HepG2 (cell line): ENCODE data around the gene RASA1. TPM values are rescaled to one million over a fixed set of nuclear protein-coding genes. Genes with fewer than 3 reads are reported as not detected.

Experiments used
- ATAC-seq: fragments of 200-7000 bp; cut with Tn5 transposase; 3 replicates; pipeline ENCODE4 v1.9.1; 2020; ENCODE audit warnings: mild to moderate bottlenecking, moderate library complexity
- BruUV-seq: library from RNA; stranded (reverse); fragments of 400-500 nt; replicated peaks from 2 replicates; lab custom pipeline; 2021; lab: Mats Ljungman, UMichigan
- CTCF ChIA-PET: fragments of 300-600 bp; formaldehyde crosslinking; extraction: SDS; loops from one replicate; lab custom pipeline; 2021; ENCODE audit warnings: low total read pairs, inconsistent platforms, low intra/inter-chr PET ratio; lab: Yijun Ruan, JAX
- POLR2A ChIA-PET: fragments of 350-600 bp; sonication (Branson Sonifier 250); formaldehyde crosslinking; loops from one replicate; lab custom pipeline; 2020; ENCODE audit warnings: antibody characterized with exemption, inconsistent platforms; lab: Yijun Ruan, JAX
- DNase-seq: peaks from one replicate; pipeline ENCODE4 v3.0.0-alpha.2; 2015; ENCODE audit warnings: low spot score
- FAIRE-seq: peaks from 3 replicates; lab custom pipeline; 2011; peaks lifted over from hg19 to GRCh38; lab: Jason Lieb, UNC
- H2AFZ ChIP-seq: one replicate; pipeline ENCODE4 v1.6.1; 2011; ENCODE audit warnings: low read length, inconsistent platforms
- H3K27ac ChIP-seq: fragments of 300-600 bp; 3 replicates; pipeline ENCODE4 v1.8.0; 2011; ENCODE audit warnings: mixed run types, mild to moderate bottlenecking, mixed read lengths, low read length, inconsistent platforms; ENCODE audit not compliant: insufficient read depth; ENCODE audit errors: extremely low read length
- H3K27me3 ChIP-seq, 2 experiments: fragments of 200-600 bp in 1 of 2; 2 replicates in 1 of 2; 3 replicates in 1 of 2; pipeline versions ENCODE4 v1.6.0 to v1.8.0; 2011; ENCODE audit warnings: low read length in 2 of 2, mild to moderate bottlenecking in 2 of 2, moderate library complexity in 2 of 2, inconsistent platforms in 1 of 2; ENCODE audit not compliant: insufficient read depth in 2 of 2, control insufficient read depth in 1 of 2
- H3K36me3 ChIP-seq, 2 experiments: fragments of 200-600 bp in 1 of 2; replicated peaks in 1 of 2; 2 replicates in 1 of 2; 3 replicates in 1 of 2; pipeline versions ENCODE4 v1.5.1 to v1.8.0; 2011; ENCODE audit warnings: low read length in 2 of 2, inconsistent platforms in 1 of 2; ENCODE audit not compliant: insufficient read depth in 2 of 2, control insufficient read depth in 1 of 2
- H3K4me1 ChIP-seq: 2 replicates; pipeline ENCODE4 v1.5.1; 2012; ENCODE audit warnings: low read length, inconsistent platforms; ENCODE audit not compliant: insufficient read depth
- H3K4me2 ChIP-seq: 2 replicates; pipeline ENCODE4 v1.6.0; 2011; ENCODE audit warnings: low read depth, low read length, inconsistent platforms
- H3K4me3 ChIP-seq, 3 experiments: fragments of 200-600 bp in 1 of 3; sonication (generic), shearing (Covaris generic) in 1 of 3; replicated peaks in 1 of 3; 2 replicates each; pipeline ENCODE4 v1.5.1; 2011 to 2016; ENCODE audit warnings: low read length in 3 of 3, inconsistent platforms in 2 of 3, low read depth in 2 of 3, mild to moderate bottlenecking in 2 of 3, control low read depth in 1 of 3, mixed read lengths in 1 of 3; ENCODE audit not compliant: insufficient read depth in 1 of 3
- H3K79me2 ChIP-seq: one replicate; pipeline ENCODE4 v1.6.1; 2011; ENCODE audit warnings: low read length, inconsistent platforms; ENCODE audit not compliant: insufficient read depth
- H3K9ac ChIP-seq: 2 replicates; pipeline ENCODE4 v1.6.0; 2011; ENCODE audit warnings: mild to moderate bottlenecking, low read depth, low read length, inconsistent platforms; ENCODE audit not compliant: insufficient read depth
- H3K9me3 ChIP-seq: 2 replicates; pipeline ENCODE4 v1.5.1; 2012; ENCODE audit warnings: mild to moderate bottlenecking, low read length
- H4K20me1 ChIP-seq: 2 replicates; pipeline ENCODE4 v1.6.0; 2011; ENCODE audit warnings: inconsistent platforms, mild to moderate bottlenecking, low read length, moderate library complexity; ENCODE audit not compliant: insufficient read depth
- ARID2 ChIP-seq: sonication (generic); formaldehyde crosslinking; IDR thresholded peaks from 2 replicates; pipeline ENCODE4 v1.8.1; 2022; ENCODE audit warnings: mild to moderate bottlenecking, missing genetic modification reagents, borderline replicate concordance
- BORCS8-MEF2B ChIP-seq: sonication (generic); formaldehyde crosslinking; IDR thresholded peaks from 2 replicates; pipeline ENCODE4 v1.8.0; 2022; ENCODE audit warnings: mild to moderate bottlenecking, missing genetic modification reagents
- CTCF ChIP-seq: sonication (generic); formaldehyde crosslinking; IDR thresholded peaks from 2 replicates; pipeline ENCODE4 v1.5.0; 2020; ENCODE audit warnings: mild to moderate bottlenecking, missing genetic modification reagents, moderate library complexity
- KDM2A ChIP-seq: sonication (generic); formaldehyde crosslinking; IDR thresholded peaks from 2 replicates; pipeline ENCODE4 v1.4.0; 2020; ENCODE audit warnings: low read depth, missing genetic modification reagents, borderline replicate concordance
- KLF13 ChIP-seq: sonication (generic); formaldehyde crosslinking; IDR thresholded peaks from 2 replicates; pipeline ENCODE4 v1.4.0; 2020; ENCODE audit warnings: mild to moderate bottlenecking, missing genetic modification reagents
- PITX1 ChIP-seq: sonication (generic); formaldehyde crosslinking; IDR thresholded peaks from 2 replicates; pipeline ENCODE4 v1.5.1; 2020; ENCODE audit warnings: mild to moderate bottlenecking, missing genetic modification reagents
- POLR2A ChIP-seq, 2 experiments: IDR thresholded peaks; 2 replicates each; pipeline ENCODE4 v1.6.1; 2011; ENCODE audit warnings: low read depth in 2 of 2, low read length in 2 of 2, mild to moderate bottlenecking in 1 of 2, moderate library complexity in 1 of 2; ENCODE audit not compliant: insufficient read depth in 1 of 2
- RCOR2 ChIP-seq: IDR thresholded peaks from 2 replicates; pipeline ENCODE4 v1.6.1; 2016; ENCODE audit warnings: missing biosample characterization, missing genetic modification reagents
- SNAI1 ChIP-seq: sonication (generic); formaldehyde crosslinking; IDR thresholded peaks from 2 replicates; pipeline ENCODE4 v1.5.0; 2020; ENCODE audit warnings: mild to moderate bottlenecking, missing genetic modification reagents, borderline replicate concordance
- TBL1XR1 ChIP-seq: fragments of 150-350 bp; IDR thresholded peaks from 2 replicates; pipeline ENCODE4 v1.6.1; 2014; ENCODE audit warnings: borderline replicate concordance, low read length; ENCODE audit not compliant: partially characterized antibody
- ZFP36 ChIP-seq: fragments of 150-350 bp; IDR thresholded peaks from 2 replicates; pipeline ENCODE4 v1.6.1; 2018; ENCODE audit warnings: borderline replicate concordance, low read length, low read depth; ENCODE audit not compliant: partially characterized antibody
- ZFP37 ChIP-seq: sonication (generic); formaldehyde crosslinking; IDR thresholded peaks from 2 replicates; pipeline ENCODE4 v1.4.0; 2020; ENCODE audit warnings: missing genetic modification reagents, borderline replicate concordance
- ZNF598 ChIP-seq: sonication (generic); formaldehyde crosslinking; IDR thresholded peaks from 2 replicates; pipeline ENCODE4 v1.5.1; 2020; ENCODE audit warnings: mild to moderate bottlenecking, missing genetic modification reagents, borderline replicate concordance
- WGBS: methylation state at CpG from one replicate; pipeline ENCODE4 v1.1.6; 2017; ENCODE audit warnings: low lambda C conversion rate; 5-methylcytosine and 5-hydroxymethylcytosine counted together
- in situ Hi-C: cut with HindIII; loops from 2 replicates; pipeline ENCODE4 v1.10.0; 2017; ENCODE audit warnings: low pct_unique_long_range_greater_than_20kb; ENCODE audit not compliant: extremely low pct_ligation_motif_present
- intact Hi-C: fragments of 100-400 bp; cut with micrococcal nuclease; formaldehyde crosslinking; loops from one replicate; pipeline ENCODE4 v1.10.0; 2022; ENCODE audit not compliant: unreplicated experiment
- polyA plus RNA-seq, 8 experiments: library from polyadenylated mRNA; depleted of rRNA in 3 of 8; stranded (reverse) in 7 of 8; unstranded in 1 of 8; fragments of >200 nt; fragmentation: Illumina TruSeq in 4 of 8; extraction: Trizol in 4 of 8; gene quantifications; 2 replicates each; pipeline versions ENCODE4 v1.2.1 to v1.2.3, GENCODE V29; 2011 to 2016; ENCODE audit warnings: low read depth in 4 of 8, missing spikeins in 1 of 8, mixed read lengths in 1 of 8; ENCODE audit not compliant: insufficient read depth in 1 of 8
- total RNA-seq, 5 experiments: library from RNA; depleted of rRNA; stranded (reverse); fragments of >200 nt; fragmentation: Illumina TruSeq; extraction: Trizol; gene quantifications; 2 replicates each; pipeline ENCODE4 v1.2.3, GENCODE V29; 2016; ENCODE audit warnings: low read depth in 1 of 5

RASA1 gene
- total and polyA plus RNA-seq, 2 of the 13 experiments (the other 11 are each of a cell fraction or from before 2014, with no cell fraction given), result 19.5 to 20.5 TPM

GRCh38 chr5:87412630-87413342 lies 145.1 kb downstream of the RASA1 start, which contains the start of gene CCNH (continued):
- TF ChIP-seq CTCF (CRISPR knock-in tag) (0 out of 2 replicates have a peak, but pooled peaks have one; percentile 5), ZFP37 (0 out of 2 replicates have a peak, but pooled peaks have one; percentile 69), KDM2A (peak; percentile 91), POLR2A (IDR thresholded peaks at IDR 0.05; ENCODE audit: insufficient read depth in 1 of 2, low read depth in 2 of 2, low read length in 2 of 2) (peak; percentile 92 to 95), ARID2 (CRISPR knock-in tag) (peak; percentile 64; the same call in 1 of the 2 replicates), TBL1XR1 (peak; percentile 59), KLF13 (CRISPR knock-in tag) (no peak)

- TSS peak; percentile 91 for BruUV-seq
- intact Hi-C loops, result loop anchor here (5.0 kb wide), 1 partner anchor 146 kb away; the partner anchor contains the start of gene RASA1
- H3K4me3 ChIP-seq, result peak overlapping the region; percentile 63 to 98 (median 95)
- peaks cover 25% of the 10 kb centered on the region for H3K79me2 ChIP-seq
- peak; percentile 6 for ATAC-seq
- POLR2A ChIA-PET, result interaction anchor here (0.6 to 2.4 kb wide), 2 partner anchors 10 to 145 kb away, joined by 3 to 17 read pairs; partner anchors contain the start of gene RASA1
- CTCF ChIA-PET, result no interaction called here
- H2AFZ ChIP-seq, result peak overlapping the region; percentile 99
- H3K4me2 ChIP-seq, result peak overlapping the region; percentile 83
- TF ChIP-seq SNAI1 (0 out of 2 replicates have a peak, but pooled peaks have one; percentile 13), PITX1 (CRISPR knock-in tag) (no peak), BORCS8-MEF2B (no peak), ZFP36 (no peak), RCOR2 (CRISPR knock-in tag) (no peak), ZNF598 (CRISPR knock-in tag) (no peak)
- H3K27ac ChIP-seq, result peak overlapping the region; percentile 30
- no peaks in the 10 kb centered on the region for H4K20me1 ChIP-seq
- peaks cover 0 to 14% of the 10 kb centered on the region in 2 experiments; a peak in 4 of 5 replicates for H3K36me3 ChIP-seq
- H3K9me3 ChIP-seq, result no peaks in the 10 kb centered on the region
- H3K9ac ChIP-seq, result peak overlapping the region; percentile 93
- peaks cover 19% of the 10 kb centered on the region for H3K4me1 ChIP-seq
- no peak for DNase-seq
- in situ Hi-C loops, result loop anchor here (25.0 kb wide), 1 partner anchor 1274 kb away; no protein-coding TSS in a partner anchor
- peak; percentile 39 for FAIRE-seq
- no peaks in the 10 kb centered on the region; a peak in 1 of 5 replicates for H3K27me3 ChIP-seq
- WGBS, result 5% methylated on average over 3 of the region's 3 CpGs
Measured at GRCh38 chr5:87413343-87413645, 145.6 kb downstream of the RASA1 start.
